Measurements from ENCODE around the gene IGFALS. TPM values are rescaled to one million over a fixed set of nuclear protein-coding genes. Genes with fewer than 3 reads are reported as not detected.

Gene IGFALS
- polyA plus RNA-seq, 1 donor from 2014 or later, result 1.2 TPM

DNA sequence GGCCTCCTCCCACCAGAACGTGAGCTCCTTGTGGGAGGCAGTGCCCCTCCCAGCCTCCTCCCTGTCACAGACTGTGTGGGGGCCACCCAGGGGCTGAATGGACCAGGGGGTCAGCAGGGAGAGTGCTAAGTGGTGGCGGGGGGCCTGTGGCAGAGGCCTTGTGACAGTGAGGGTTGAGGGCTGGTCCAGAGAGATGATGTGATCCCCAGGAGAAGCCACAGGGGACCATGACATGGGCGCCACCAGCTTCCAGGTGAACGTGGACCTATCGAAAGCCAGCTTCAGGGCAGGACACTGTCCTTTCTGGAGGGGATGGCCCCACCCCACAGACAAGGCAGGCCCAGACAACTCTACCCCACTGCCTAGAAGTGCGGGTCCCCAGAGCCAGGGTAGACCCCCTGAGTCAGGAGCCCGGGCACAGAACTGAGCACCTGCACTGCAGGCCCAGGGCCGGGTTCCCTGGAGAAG is 14.2 kb downstream of the IGFALS start:
- TF ChIP-seq SMC3 (conservative IDR thresholded peaks at IDR 0.05; ENCODE audit: poor library complexity), result no peak
- no peak for TF ChIP-seq EZH2 (IDR thresholded peaks at IDR 0.05; ENCODE audit: borderline replicate concordance, insufficient read depth, low read length, poor library complexity, severe bottlenecking)
- TF ChIP-seq RAD21 (conservative IDR thresholded peaks at IDR 0.05), result no peak
- no peak for TF ChIP-seq POLR2AphosphoS5 (IDR thresholded peaks at IDR 0.05)
- no peak for TF ChIP-seq CTCF (IDR thresholded peaks at IDR 0.05; ENCODE audit: poor library complexity, severe bottlenecking)
- no peaks in the 10 kb centered on the region for H3K9me2 ChIP-seq (ENCODE audit: insufficient read depth, low read length)
- H3K4me3 ChIP-seq (ENCODE audit: low read length), result no peak overlapping the region
- no peak overlapping the region for H2AFZ ChIP-seq (ENCODE audit: low read depth, low read length)
- H3K9ac ChIP-seq (ENCODE audit: low read length), result no peak overlapping the region
- H3K4me2 ChIP-seq (ENCODE audit: low read length), result no peak overlapping the region
- H3K27me3 ChIP-seq (ENCODE audit: insufficient read depth, low read depth, low read length), result no peaks in the 10 kb centered on the region
- H3K9me3 ChIP-seq (ENCODE audit: low read length), result no peaks in the 10 kb centered on the region
- H3K79me2 ChIP-seq (replicated peaks; ENCODE audit: insufficient read depth, low read length), result peaks cover 31% of the 10 kb centered on the region
- peaks cover 28% of the 10 kb centered on the region for H4K20me1 ChIP-seq (ENCODE audit: insufficient read depth)
- no peaks in the 10 kb centered on the region for H3F3A ChIP-seq (ENCODE audit: insufficient read depth, low read length, poor library complexity, severe bottlenecking)
- H3K27ac ChIP-seq (ENCODE audit: low read length), result no peak overlapping the region
- no peaks in the 10 kb centered on the region for H3K36me3 ChIP-seq (ENCODE audit: insufficient read depth, low read length)

DNA sequence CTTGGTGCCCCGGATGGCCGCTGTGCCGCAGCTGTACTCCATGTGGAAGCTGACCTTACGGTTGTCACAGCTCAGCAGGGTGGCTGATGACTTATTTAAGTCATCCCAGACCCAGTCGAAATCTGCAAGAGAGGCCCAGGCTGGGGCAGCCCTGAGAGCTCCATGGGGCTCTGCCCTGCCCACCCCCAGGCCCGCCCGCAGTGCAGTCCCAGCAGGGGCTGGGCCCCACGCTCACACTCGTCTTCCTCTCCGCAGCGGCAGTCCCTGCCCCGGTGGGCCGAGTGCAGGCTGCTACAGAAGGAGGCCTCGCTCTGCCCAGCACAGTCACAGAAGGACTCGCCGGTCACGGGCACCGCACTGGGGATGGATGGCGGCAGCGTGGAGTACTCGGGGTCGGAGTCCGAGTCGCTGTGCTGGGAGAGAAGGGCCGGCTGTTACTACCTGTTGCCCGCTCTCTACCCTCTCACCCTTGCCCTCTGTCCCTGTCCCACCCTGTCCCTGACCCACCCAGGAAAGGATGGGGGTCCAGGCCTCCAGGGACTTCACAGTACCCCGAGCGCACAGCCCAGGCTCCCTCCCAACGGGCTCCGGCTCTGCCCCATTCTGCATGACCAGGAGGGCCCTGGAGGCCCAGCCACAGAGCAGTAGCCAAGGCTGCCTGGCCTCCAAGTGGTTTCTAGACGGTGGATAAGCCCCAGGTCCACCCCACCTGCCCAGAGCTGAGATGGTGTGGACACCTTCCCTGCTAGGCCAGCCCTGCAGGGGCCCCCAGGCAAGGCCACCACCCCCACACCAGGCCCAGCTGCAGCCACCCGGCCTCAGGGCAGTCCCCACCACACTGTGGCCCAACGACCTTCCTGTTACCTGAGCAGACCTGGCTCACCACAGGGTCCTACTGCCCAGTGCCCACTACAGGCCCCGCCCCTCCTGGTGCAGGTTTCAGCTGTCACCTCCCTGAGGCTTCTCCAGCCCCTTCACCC is 15.0 kb downstream of the IGFALS start:
- H3K4me3 ChIP-seq (ENCODE audit: low read length), result no peak overlapping the region
- no peaks in the 10 kb centered on the region for H3K36me3 ChIP-seq (ENCODE audit: insufficient read depth, low read length)
- no peaks in the 10 kb centered on the region for H3F3A ChIP-seq (ENCODE audit: insufficient read depth, low read length, poor library complexity, severe bottlenecking)
- no peak overlapping the region for H3K9ac ChIP-seq (ENCODE audit: low read length)
- no peaks in the 10 kb centered on the region for H3K9me3 ChIP-seq (ENCODE audit: low read length)
- no peak overlapping the region for H2AFZ ChIP-seq (ENCODE audit: low read depth, low read length)
- H3K4me2 ChIP-seq (ENCODE audit: low read length), result no peak overlapping the region
- TF ChIP-seq POLR2AphosphoS5 (IDR thresholded peaks at IDR 0.05) (peak; percentile 27), TAF1 (IDR thresholded peaks at IDR 0.05; ENCODE audit: low read depth) (no peak)
- H4K20me1 ChIP-seq (ENCODE audit: insufficient read depth), result peaks cover 28% of the 10 kb centered on the region
- no peaks in the 10 kb centered on the region for H3K27me3 ChIP-seq (ENCODE audit: insufficient read depth, low read depth, low read length)
- no peak overlapping the region for H3K27ac ChIP-seq (ENCODE audit: low read length)
- peaks cover 29% of the 10 kb centered on the region for H3K79me2 ChIP-seq (replicated peaks; ENCODE audit: insufficient read depth, low read length)
- H3K9me2 ChIP-seq (ENCODE audit: insufficient read depth, low read length), result no peaks in the 10 kb centered on the region

DNA sequence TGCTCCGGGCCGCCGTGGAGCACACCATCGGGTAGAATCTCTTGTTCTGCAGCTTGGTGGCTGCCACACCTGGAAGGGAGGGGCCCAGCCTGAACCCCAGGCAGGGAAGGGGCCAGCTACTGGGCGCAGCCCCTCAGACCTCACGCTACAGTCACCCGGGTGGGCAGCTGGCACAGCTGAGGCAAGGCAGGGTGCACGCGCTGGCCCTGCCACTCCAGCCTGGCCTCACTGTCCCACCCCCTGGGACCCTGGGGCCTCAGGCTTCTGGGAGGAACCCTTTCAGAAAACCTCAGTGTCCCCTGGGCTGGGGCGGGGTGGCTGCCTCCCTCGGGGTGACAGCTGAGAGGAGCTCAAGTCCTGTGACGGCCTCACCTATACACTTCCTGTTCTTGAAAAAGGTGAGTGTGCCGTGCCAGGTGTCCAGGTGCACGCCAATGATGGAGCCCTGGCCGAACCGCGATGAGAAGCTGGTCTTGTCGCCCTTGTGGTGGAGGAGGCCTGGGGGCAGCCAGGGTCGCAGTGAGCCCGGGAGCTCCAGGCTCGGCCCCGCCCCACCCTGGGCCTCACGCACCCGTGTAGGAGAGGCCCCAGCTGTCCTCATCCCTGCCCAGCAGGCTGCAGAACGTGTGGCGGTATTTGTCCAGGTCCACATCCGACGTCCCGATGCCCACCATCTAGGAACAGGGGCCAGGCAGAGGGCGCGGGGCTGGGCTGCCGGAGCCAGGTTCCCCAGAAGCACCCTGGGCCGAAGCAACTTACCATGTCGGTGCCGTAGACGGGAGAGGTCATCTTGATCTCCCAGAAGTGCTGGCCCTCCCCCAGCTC is 15.9 kb downstream of the IGFALS start:
- TF ChIP-seq POLR2AphosphoS5 (IDR thresholded peaks at IDR 0.05) (peak; percentile 10), EZH2 (IDR thresholded peaks at IDR 0.05; ENCODE audit: borderline replicate concordance, insufficient read depth, low read length, poor library complexity, severe bottlenecking) (no peak)
- Histone ChIP-seq H3K36me3 (ENCODE audit: insufficient read depth, low read length) (no peaks in the 10 kb centered on the region), H3K4me3 (ENCODE audit: low read length) (no peak overlapping the region)

More for the DNA sequence above, 15.9 kb downstream of the IGFALS start:
- H3K9me2 ChIP-seq (ENCODE audit: insufficient read depth, low read length), result no peaks in the 10 kb centered on the region
- H3K9ac ChIP-seq (ENCODE audit: low read length), result no peak overlapping the region
- no peaks in the 10 kb centered on the region for H3K27me3 ChIP-seq (ENCODE audit: insufficient read depth, low read depth, low read length)
- no peak overlapping the region for H3K4me2 ChIP-seq (ENCODE audit: low read length)
- H3K79me2 ChIP-seq (replicated peaks; ENCODE audit: insufficient read depth, low read length), result peaks cover 26% of the 10 kb centered on the region
- H4K20me1 ChIP-seq (ENCODE audit: insufficient read depth), result peaks cover 28% of the 10 kb centered on the region
- no peaks in the 10 kb centered on the region for H3F3A ChIP-seq (ENCODE audit: insufficient read depth, low read length, poor library complexity, severe bottlenecking)
- H3K27ac ChIP-seq (ENCODE audit: low read length), result no peak overlapping the region
- no peaks in the 10 kb centered on the region for H3K9me3 ChIP-seq (ENCODE audit: low read length)
- H2AFZ ChIP-seq (ENCODE audit: low read depth, low read length), result no peak overlapping the region

Measured in neural cell (in vitro differentiated cells).